Measurements from ENCODE around the gene ARHGAP24.

Gene ARHGAP24

GRCh38 chr4:85783483-85783882 is 308.5 kb downstream of the ARHGAP24 start:
- intact Hi-C loops (cut with DNase I), result no loop called here
- no peak for DNase-seq

- no peak for DNase-seq
- intact Hi-C loops (cut with DNase I), result no loop called here
These were observed 308.9 kb downstream of the ARHGAP24 start for GRCh38 chr4:85783900-85784299.

GRCh38 chr4:85784348-85784747 is 309.4 kb downstream of the ARHGAP24 start:
- intact Hi-C loops (cut with DNase I), result no loop called here
- peak in 19 of 42 donors; percentile 5 to 82 (median 46) for DNase-seq

- intact Hi-C loops (cut with DNase I), result no loop called here
These were observed 310.0 kb downstream of the ARHGAP24 start for GRCh38 chr4:85784947-85785346.

GRCh38 chr4:85787133-85787532 is 312.2 kb downstream of the ARHGAP24 start:
- no peak for DNase-seq
- intact Hi-C loops (cut with DNase I), result no loop called here

More at GRCh38 chr4:85784947-85785346, 310.0 kb downstream of the ARHGAP24 start:
- DNase-seq, result no peak

GRCh38 chr4:85788604-85789003 is 313.7 kb downstream of the ARHGAP24 start:
- intact Hi-C loops (cut with DNase I), result no loop called here
- DNase-seq, result no peak

GRCh38 chr4:85789241-85789640 is 314.3 kb downstream of the ARHGAP24 start:
- intact Hi-C loops (cut with DNase I), result no loop called here
- DNase-seq, result no peak

- DNase-seq, result no peak
- intact Hi-C loops (cut with DNase I), result no loop called here
These were observed 315.6 kb downstream of the ARHGAP24 start for GRCh38 chr4:85790582-85790981.

GRCh38 chr4:85792376-85793232 is 317.7 kb downstream of the ARHGAP24 start:
- DNase-seq, result no peak
- intact Hi-C loops (cut with DNase I), result no loop called here

GRCh38 chr4:85793233-85793585 is 318.3 kb downstream of the ARHGAP24 start:
- no peak for DNase-seq

GRCh38 chr4:85798012-85798770 is 323.2 kb downstream of the ARHGAP24 start:
- no peak for DNase-seq
- intact Hi-C loops (cut with DNase I), result no loop called here

More at GRCh38 chr4:85793233-85793585, 318.3 kb downstream of the ARHGAP24 start:
- intact Hi-C loops (cut with DNase I), result no loop called here

GRCh38 chr4:85803856-85804255 is 328.9 kb downstream of the ARHGAP24 start:
- intact Hi-C loops (cut with DNase I), result no loop called here
- no peak for DNase-seq

GRCh38 chr4:85805891-85806290 is 330.9 kb downstream of the ARHGAP24 start:
- intact Hi-C loops (cut with DNase I), result no loop called here
- DNase-seq, result no peak

- intact Hi-C loops (cut with DNase I), result no loop called here
- no peak for DNase-seq
These were observed 331.4 kb downstream of the ARHGAP24 start for GRCh38 chr4:85806334-85806733.

GRCh38 chr4:85807247-85807950 is 332.4 kb downstream of the ARHGAP24 start:
- intact Hi-C loops (cut with DNase I), result no loop called here

GRCh38 chr4:85808104-85808503 is 333.2 kb downstream of the ARHGAP24 start:
- no peak for DNase-seq
- intact Hi-C loops (cut with DNase I), result no loop called here

More at GRCh38 chr4:85807247-85807950, 332.4 kb downstream of the ARHGAP24 start:
- DNase-seq, result no peak

- intact Hi-C loops (cut with DNase I), result no loop called here
- no peak for DNase-seq
These were observed 333.9 kb downstream of the ARHGAP24 start for GRCh38 chr4:85808864-85809263.

- no peak for DNase-seq
- intact Hi-C loops (cut with DNase I), result no loop called here
These were observed 337.8 kb downstream of the ARHGAP24 start for GRCh38 chr4:85812776-85813175.

GRCh38 chr4:85815796-85816459 is 341.0 kb downstream of the ARHGAP24 start:
- intact Hi-C loops (cut with DNase I), result no loop called here
- no peak for DNase-seq

Data from head of caudate nucleus (tissue), 42 donors.